Pancreas (tissue), 10 donors: ENCODE data around the gene ARGFX. TPM values are rescaled to one million over a fixed set of nuclear protein-coding genes. Genes with fewer than 3 reads are reported as not detected.

ENCODE experiments used
- ATAC-seq, 4 donors: fragments of 200-7000 bp; cut with Tn5 transposase; one replicate each; pipeline versions ENCODE4 v1.8.0 to v1.9.1; 2020; ENCODE audit warnings: mild to moderate bottlenecking in 4 of 4, moderate library complexity in 4 of 4
- DNase-seq, 6 donors: peaks; one replicate each; pipeline ENCODE4 v3.0.0-alpha.2; 2020
- FAIRE-seq: peaks from 2 replicates; lab custom pipeline; 2012; peaks lifted over from hg19 to GRCh38; lab: Jason Lieb, UNC
- H3K27ac ChIP-seq, 4 donors: fragments of 200-600 bp; sonication (generic); 1 replicate in 3 of 4; 2 replicates in 1 of 4; pipeline versions ENCODE4 v1.5.0 to v1.8.0; 2020
- H3K27me3 ChIP-seq, 4 donors: fragments of 200-600 bp; one replicate each; pipeline ENCODE4 v1.8.0; 2021
- H3K36me3 ChIP-seq, 3 donors: fragments of 200-600 bp; sonication (generic) in 1 of 3; one replicate each; pipeline versions ENCODE4 v1.5.0 to v1.8.0; 2020 to 2021
- H3K4me1 ChIP-seq, 3 donors: fragments of 200-600 bp; one replicate each; pipeline ENCODE4 v1.8.0; 2021
- H3K4me3 ChIP-seq, 4 donors: fragments of 200-600 bp; sonication (generic) in 2 of 4; one replicate each; pipeline versions ENCODE4 v1.5.0 to v1.8.0; 2020 to 2021
- H3K9me3 ChIP-seq, 4 donors: fragments of 200-600 bp; one replicate each; pipeline ENCODE4 v1.8.0; 2021
- CTCF ChIP-seq, 4 donors: fragments of 200-600 bp; sonication (generic) in 3 of 4; IDR thresholded peaks; one replicate each; pipeline versions ENCODE4 v1.5.0 to v1.8.0; 2021; ENCODE audit warnings: antibody characterized with exemption in 4 of 4
- WGBS, 2 donors: extraction: QIAGEN DNeasy Blood & Tissue Kit; methylation state at CpG; one replicate each; pipeline ENCODE4 v1.1.7; 2013; 5-methylcytosine and 5-hydroxymethylcytosine counted together
- intact Hi-C, 3 donors: fragments of 100-400 bp; cut with DNase I; formaldehyde crosslinking; loops; one replicate each; pipeline versions ENCODE4 v1.11.1 to v1.14.2; 2022
- polyA plus RNA-seq, 2 donors: library from polyadenylated mRNA; stranded (reverse); fragments of 200-250 nt; gene quantifications; one replicate each; pipeline ENCODE4 v1.2.3, GENCODE V29; 2013
- total RNA-seq, 6 donors: library from RNA; stranded (reverse); fragmentation: NEBNext Ultra II Directional in 4 of 6; extraction: Animal tissue kit (Norgen Biotek cat#: 25700) in 4 of 6; gene quantifications; one replicate each; pipeline versions ENCODE4 v1.2.1 to v1.2.4, GENCODE V29; 2021 to 2023
- donor health status: healthy with polysubstance abuse.
- donor health status: DM: no; HTN: no; CAD: no; lungs with moderate emphysema.
- donor health status: DM: no; HTN: no; CAD: no.
- donor health status: control.
- donor health status: control.
- donor health status: Bipolar disorder and iron deficiency.
- donor health status: DM: yes; HTN: yes; CAD: no.
- donor health status: DM: no; HTN: no; CAD: no.
- donor health status: DM: no; HTN: no; CAD: no.
- donor health status: DM: yes; HTN: yes; CAD: no.

The ARGFX gene
- total and polyA plus RNA-seq, 8 donors: not detected

DNA sequence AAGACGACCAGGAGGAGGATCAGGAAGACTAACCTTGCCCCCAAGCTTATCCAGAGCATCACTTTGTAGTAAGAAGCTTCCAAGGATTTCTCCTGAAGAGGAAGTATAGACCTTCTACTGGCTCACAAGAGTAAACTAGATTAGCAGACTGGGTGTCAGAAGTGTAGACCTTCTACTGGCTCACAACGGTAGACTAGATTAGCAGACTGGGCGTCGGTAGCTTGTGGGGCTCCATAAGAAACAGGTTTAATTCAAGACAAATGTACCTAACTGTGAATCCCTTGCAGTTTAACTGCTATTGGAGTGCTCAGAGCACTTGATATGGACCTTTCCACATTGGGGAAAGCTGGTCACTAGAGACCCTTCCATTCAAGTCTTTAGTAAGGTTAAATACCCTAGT, 38.4 kb downstream of the ARGFX start:
- no peaks in the 10 kb centered on the region for H3K9me3 ChIP-seq
- no peak for TF ChIP-seq CTCF (IDR thresholded peaks at IDR 0.05)
- WGBS, 2 donors: 89 to 90% methylated on average over 4 of the region's 4 CpGs
- H3K4me1 ChIP-seq: no peaks in the 10 kb centered on the region
- DNase-seq (no peak), ATAC-seq (no peak), FAIRE-seq (no peak)
- H3K27ac ChIP-seq: no peak overlapping the region
- no peak overlapping the region for H3K4me3 ChIP-seq
- H3K36me3 ChIP-seq: no peaks in the 10 kb centered on the region
- H3K27me3 ChIP-seq: no peaks in the 10 kb centered on the region
- intact Hi-C loops: no loop called here

Other genes starting within 250 kb of the ARGFX start
- under 1 TPM; under 0.01 to 0.49 (median 0.16) TPM for gene POLQ, start 22.0 kb upstream of the ARGFX start, total RNA-seq
- gene POLQ, start 22.0 kb upstream of the ARGFX start, polyA plus RNA-seq: under 1 TPM; 0.02 to 0.04 TPM
- under 1 TPM in 1 of 6 donors, not detected in 5; 0.12 TPM for gene FBXO40, start 25.4 kb downstream of the ARGFX start, total RNA-seq
- not detected for gene FBXO40, start 25.4 kb downstream of the ARGFX start, polyA plus RNA-seq
- gene HCLS1, start 93.0 kb downstream of the ARGFX start, total RNA-seq: 10 to 100 TPM in 3 of 6 donors, 1 to 10 TPM in 3; 1.3 to 28.3 (median 9.1) TPM
- 1 to 10 TPM; 8.1 to 8.7 TPM for gene HCLS1, start 93.0 kb downstream of the ARGFX start, polyA plus RNA-seq
- gene GOLGB1, start 181.8 kb downstream of the ARGFX start, total RNA-seq: 10 to 100 TPM; 32.9 to 45.0 (median 37.5) TPM
- gene GOLGB1, start 181.8 kb downstream of the ARGFX start, polyA plus RNA-seq: 10 to 100 TPM; 18.9 to 28.9 TPM